ENCODE measurements around the gene MGAT4C. TPM values are rescaled to one million over a fixed set of nuclear protein-coding genes. Genes with fewer than 3 reads are reported as not detected.

The MGAT4C gene
- total RNA-seq, 2 donors from 2014 or later, result 0.11 to 1.8 TPM

GRCh38 chr12:86015026-86015425, 241.2 kb downstream of the MGAT4C start:
- no peak for TF ChIP-seq CTCF (conservative IDR thresholded peaks at IDR 0.05)
- Mint-ChIP-seq H3K36me3 (ENCODE audit: low read depth) (no peaks in the 10 kb centered on the region), H3K9me3 (no peaks in the 10 kb centered on the region), H3K4me1 (no peaks in the 10 kb centered on the region), H3K27ac (no peak overlapping the region), H3K27me3 (ENCODE audit: insufficient read depth) (no peaks in the 10 kb centered on the region), H3K4me3 (no peak overlapping the region)
- DNase-seq, result no peak
- no peaks in the 10 kb centered on the region for H3K27me3 ChIP-seq (ENCODE audit: control insufficient read depth, insufficient read depth, low read length, poor library complexity, severe bottlenecking)
- no peaks in the 10 kb centered on the region for H3K4me1 ChIP-seq (ENCODE audit: control insufficient read depth, insufficient read depth, low read length)
- H3K36me3 ChIP-seq (ENCODE audit: control insufficient read depth, insufficient read depth, low read length), result no peaks in the 10 kb centered on the region
- H3K4me3 ChIP-seq (ENCODE audit: low read length), result no peak overlapping the region
- no peak overlapping the region for H3K27ac ChIP-seq (ENCODE audit: low read depth, low read length)
- no peaks in the 10 kb centered on the region for H3K9me3 ChIP-seq (ENCODE audit: control insufficient read depth, low read length)
- 91 to 100% methylated on average over 5 of the region's 5 CpGs for WGBS, 2 experiments (ENCODE audit: insufficient coverage in 1 of 2, insufficient read length in 1 of 2)
- no peak overlapping the region for H3K9ac ChIP-seq (ENCODE audit: extremely low read depth, low read length, poor library complexity, severe bottlenecking)

DNA sequence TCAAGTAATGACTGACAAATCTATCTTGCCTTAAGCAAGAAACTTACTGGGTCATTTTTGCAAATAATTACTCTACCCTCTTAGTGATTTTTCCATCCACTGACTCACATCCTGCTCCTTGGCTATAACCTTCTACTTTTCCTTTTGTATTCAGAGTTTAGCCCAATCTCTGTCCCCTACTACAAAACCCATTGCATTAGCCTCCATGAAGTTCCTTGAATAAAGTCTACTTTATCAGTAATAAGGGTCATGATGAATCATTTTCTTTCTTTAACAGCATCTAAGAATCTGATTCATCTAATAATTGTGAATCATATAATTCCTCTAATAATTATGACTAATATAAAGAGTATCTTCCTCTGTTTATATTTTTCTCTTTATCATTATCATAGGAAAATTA, 249.5 kb downstream of the MGAT4C start:
- no peak for DNase-seq
- H3K27me3 Mint-ChIP-seq (ENCODE audit: insufficient read depth), result no peaks in the 10 kb centered on the region
- Histone ChIP-seq H3K9ac (ENCODE audit: extremely low read depth, low read length, poor library complexity, severe bottlenecking) (no peak overlapping the region), H3K36me3 (ENCODE audit: control insufficient read depth, insufficient read depth, low read length) (no peaks in the 10 kb centered on the region), H3K9me3 (ENCODE audit: control insufficient read depth, low read length) (no peaks in the 10 kb centered on the region), H3K27ac (ENCODE audit: low read depth, low read length) (no peak overlapping the region), H3K4me3 (ENCODE audit: low read length) (no peak overlapping the region), H3K27me3 (ENCODE audit: control insufficient read depth, insufficient read depth, low read length, poor library complexity, severe bottlenecking) (no peaks in the 10 kb centered on the region), H3K4me1 (ENCODE audit: control insufficient read depth, insufficient read depth, low read length) (no peaks in the 10 kb centered on the region)
- no peak overlapping the region for H3K27ac Mint-ChIP-seq
- H3K36me3 Mint-ChIP-seq (ENCODE audit: low read depth), result no peaks in the 10 kb centered on the region
- no peaks in the 10 kb centered on the region for H3K9me3 Mint-ChIP-seq
- H3K4me1 Mint-ChIP-seq, result no peaks in the 10 kb centered on the region
- H3K4me3 Mint-ChIP-seq, result no peak overlapping the region
- no peak for TF ChIP-seq CTCF (conservative IDR thresholded peaks at IDR 0.05)

- H3K36me3 ChIP-seq (ENCODE audit: control insufficient read depth, insufficient read depth, low read length), result no peaks in the 10 kb centered on the region
- H3K9ac ChIP-seq (ENCODE audit: extremely low read depth, low read length, poor library complexity, severe bottlenecking), result no peak overlapping the region
- DNase-seq, result no peak
- Mint-ChIP-seq H3K27me3 (ENCODE audit: insufficient read depth) (no peaks in the 10 kb centered on the region), H3K4me1 (no peaks in the 10 kb centered on the region), H3K4me3 (no peak overlapping the region), H3K36me3 (ENCODE audit: low read depth) (peaks cover 2% of the 10 kb centered on the region), H3K9me3 (peaks cover 49% of the 10 kb centered on the region), H3K27ac (no peak overlapping the region)
- H3K4me1 ChIP-seq (ENCODE audit: control insufficient read depth, insufficient read depth, low read length), result no peaks in the 10 kb centered on the region
- no peak for TF ChIP-seq CTCF (conservative IDR thresholded peaks at IDR 0.05)
- WGBS, 2 experiments (ENCODE audit: insufficient coverage in 1 of 2, insufficient read length in 1 of 2), result 92 to 95% methylated on average over 2 of the region's 2 CpGs
- H3K27me3 ChIP-seq (ENCODE audit: control insufficient read depth, insufficient read depth, low read length, poor library complexity, severe bottlenecking), result no peaks in the 10 kb centered on the region
- no peak overlapping the region for H3K27ac ChIP-seq (ENCODE audit: low read depth, low read length)
- peaks cover 21% of the 10 kb centered on the region for H3K9me3 ChIP-seq (ENCODE audit: control insufficient read depth, low read length)
- no peak overlapping the region for H3K4me3 ChIP-seq (ENCODE audit: low read length)
Observed at GRCh38 chr12:85998074-85998473, 258.1 kb downstream of the MGAT4C start.
